IPS-18a (cell line): ENCODE data around the gene PROP1.
"Not testable (repeated sequence)": the region's sequence is repeated elsewhere in the genome, so short reads cannot be mapped to it uniquely, and the experiment has no call there.

Source experiments
- H3K27ac ChIP-seq: one replicate; pipeline ENCODE4 v1.5.1; 2013; ENCODE audit warnings: low read length
- H3K27me3 ChIP-seq: one replicate; pipeline ENCODE4 v1.6.1; 2013; ENCODE audit warnings: mild to moderate bottlenecking, low read length; ENCODE audit not compliant: control insufficient read depth, insufficient read depth
- H3K36me3 ChIP-seq: one replicate; pipeline ENCODE4 v1.6.1; 2013; ENCODE audit warnings: low read depth, low read length; ENCODE audit not compliant: control insufficient read depth
- H3K4me1 ChIP-seq: one replicate; pipeline ENCODE4 v1.6.1; 2013; ENCODE audit warnings: low read depth, low read length; ENCODE audit not compliant: control insufficient read depth
- H3K4me3 ChIP-seq: one replicate; pipeline ENCODE4 v1.5.1; 2013; ENCODE audit warnings: low read length
- H3K9ac ChIP-seq: one replicate; pipeline ENCODE4 v1.6.1; 2013; ENCODE audit warnings: mild to moderate bottlenecking, low read length, moderate library complexity
- H3K9me3 ChIP-seq: one replicate; pipeline ENCODE4 v1.6.1; 2013; ENCODE audit warnings: low read depth, low read length; ENCODE audit not compliant: control insufficient read depth

The PROP1 gene

DNA sequence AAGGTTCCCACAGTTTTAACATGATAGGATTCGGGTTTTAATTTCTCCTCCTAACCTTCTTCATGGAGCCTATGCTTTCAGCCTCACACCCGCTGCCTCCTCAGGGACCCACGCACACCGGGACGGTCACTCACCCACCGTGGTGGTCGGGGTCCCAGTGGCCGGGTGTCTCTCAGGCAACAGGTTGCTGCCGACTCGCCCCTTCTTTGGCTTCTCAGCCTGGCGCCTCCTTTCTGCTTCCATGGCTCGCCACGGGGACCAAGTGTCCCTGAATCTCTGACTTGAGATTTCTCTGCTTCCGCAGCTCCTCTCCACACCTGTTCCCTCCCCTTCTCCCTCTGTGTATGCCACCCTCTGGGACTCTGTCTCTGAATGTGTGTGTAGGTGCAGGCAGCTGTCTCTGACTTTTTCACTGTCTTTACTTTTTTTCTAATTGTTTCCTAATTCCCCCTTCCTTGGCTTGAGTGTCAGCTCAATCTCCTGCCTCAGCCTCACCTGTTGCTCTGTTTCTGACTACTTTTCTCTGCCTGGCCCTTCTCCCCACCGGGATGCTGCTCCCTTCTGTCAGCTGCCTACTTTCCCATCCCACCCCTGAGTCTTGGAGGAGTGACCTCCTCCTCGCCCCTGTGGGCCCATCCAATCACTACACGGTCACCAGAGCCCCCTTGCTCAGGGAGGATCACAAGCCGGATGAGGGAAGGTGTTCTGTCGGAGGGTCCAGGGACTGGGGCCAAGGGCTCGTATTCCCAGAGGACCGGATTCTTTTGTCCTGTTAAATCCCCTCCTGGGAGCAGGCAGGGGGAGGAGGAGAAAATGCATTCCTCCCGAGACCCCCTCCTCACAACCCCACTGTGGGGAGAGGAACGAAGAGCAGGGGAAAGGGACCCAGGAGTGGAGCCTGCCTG lies at the start of gene PROP1:
Gene PROP1 (minus strand): TSS at position 552 of the 905 bp plus-strand sequence. CDS start 309 bp downstream, at position 243.
- Histone ChIP-seq H3K27me3 (no peaks in the 10 kb centered on the region), H3K27ac (no peak within 1 kb of the TSS), H3K4me3 (no peak within 1 kb of the TSS)

DNA sequence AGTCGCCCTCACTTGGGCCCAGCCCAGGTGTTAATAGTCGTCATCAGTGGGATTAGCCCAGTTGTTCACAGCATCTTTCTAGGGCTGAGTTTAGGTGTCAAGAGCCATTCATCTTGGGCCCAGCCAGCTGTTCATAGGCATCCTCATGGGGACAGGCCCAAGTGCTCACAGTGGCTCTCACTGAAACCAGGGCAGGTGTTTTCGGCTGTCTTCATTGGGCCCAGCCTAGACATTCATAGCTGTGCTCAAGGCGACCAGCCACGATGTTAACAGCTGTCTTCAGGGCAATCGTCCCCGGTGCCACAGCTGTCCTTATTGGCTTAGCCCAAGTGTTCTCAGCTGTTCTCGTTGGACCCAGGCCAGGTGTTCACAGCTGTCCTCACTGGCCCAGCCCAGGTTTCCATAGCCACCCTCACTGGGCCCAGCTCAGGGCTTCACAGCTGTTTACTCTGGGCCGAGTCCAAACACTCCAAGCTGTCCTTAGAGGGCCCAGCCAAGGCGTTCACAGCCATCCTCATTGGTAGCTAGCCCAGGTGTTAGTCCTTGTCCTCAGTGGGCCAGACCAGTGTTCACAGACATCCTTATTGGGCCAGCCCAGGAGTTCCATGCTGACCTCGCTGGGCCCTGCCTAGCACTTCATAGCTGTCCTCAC lies 23.5 kb upstream of the PROP1 start:
- not testable (repeated sequence) for H3K4me3 ChIP-seq, H3K36me3 ChIP-seq, H3K9me3 ChIP-seq

More for the DNA sequence above, at the start of gene PROP1:
- Histone ChIP-seq H3K36me3 (no peaks in the 10 kb centered on the region), H3K9me3 (no peaks in the 10 kb centered on the region), H3K9ac (no peak within 1 kb of the TSS), H3K4me1 (peaks cover 9% of the 10 kb centered on the region)

DNA sequence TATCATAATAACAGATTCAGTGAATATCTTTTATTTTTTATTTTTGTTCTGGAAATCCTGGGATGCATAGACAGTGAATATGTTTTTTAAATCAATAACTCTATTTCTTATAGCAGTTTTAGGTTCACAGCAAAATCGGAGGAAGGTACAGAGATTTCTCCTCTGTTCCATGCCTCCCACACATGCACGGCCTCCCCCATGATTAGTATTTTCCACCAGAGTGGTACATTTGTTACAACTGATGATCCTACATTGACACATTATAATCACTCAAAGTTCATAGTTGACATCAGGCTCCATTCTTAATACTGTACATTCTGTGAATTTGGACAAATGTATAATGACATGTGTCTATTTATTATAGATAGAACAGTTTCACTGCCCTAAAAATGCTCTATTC lies 16.7 kb upstream of the PROP1 start:
- not testable (repeated sequence) for H3K4me3 ChIP-seq, H3K9me3 ChIP-seq, H3K27me3 ChIP-seq, H3K27ac ChIP-seq, H3K9ac ChIP-seq, H3K36me3 ChIP-seq, H3K4me1 ChIP-seq

More for the DNA sequence above, 23.5 kb upstream of the PROP1 start:
- not testable (repeated sequence) for H3K27ac ChIP-seq, H3K9ac ChIP-seq, H3K4me1 ChIP-seq, H3K27me3 ChIP-seq

DNA sequence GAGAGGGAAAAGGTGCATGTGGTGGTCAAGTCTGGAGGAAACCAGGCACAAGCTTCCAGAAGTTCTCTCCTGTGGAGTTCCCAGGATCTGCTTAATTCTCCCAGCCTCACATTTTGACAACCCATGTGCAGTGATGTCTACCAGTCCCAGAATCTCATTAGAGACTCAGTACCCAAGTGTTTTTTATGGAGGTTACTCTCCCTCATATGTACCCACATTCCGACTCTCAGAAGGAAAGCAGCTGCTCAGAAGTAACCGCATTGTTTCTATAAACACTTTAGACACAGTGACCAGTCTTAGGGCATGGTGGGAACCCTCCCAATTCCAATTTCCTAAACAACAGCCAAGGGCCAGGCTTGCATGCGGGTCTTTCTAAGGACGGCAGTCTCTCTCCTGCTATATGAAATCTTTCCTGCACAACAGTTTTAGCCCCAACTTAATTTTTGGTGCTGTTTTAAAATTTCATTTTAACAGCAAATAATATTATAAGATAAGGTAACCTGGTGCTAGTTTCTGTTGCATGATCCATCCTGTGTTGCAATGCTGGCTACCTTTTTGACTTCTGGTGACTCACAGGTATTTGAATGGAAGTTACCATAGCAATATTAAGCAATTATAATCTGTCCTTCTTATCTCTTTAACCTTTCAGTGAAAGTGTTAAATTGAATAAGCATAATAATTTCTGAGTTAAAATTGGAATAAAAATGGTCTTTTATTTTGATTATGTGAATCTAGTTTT lies 15.9 kb upstream of the PROP1 start:
- H3K27me3 ChIP-seq, H3K27ac ChIP-seq, H3K4me1 ChIP-seq, H3K4me3 ChIP-seq, H3K9me3 ChIP-seq, H3K9ac ChIP-seq, H3K36me3 ChIP-seq: not testable (repeated sequence)

DNA sequence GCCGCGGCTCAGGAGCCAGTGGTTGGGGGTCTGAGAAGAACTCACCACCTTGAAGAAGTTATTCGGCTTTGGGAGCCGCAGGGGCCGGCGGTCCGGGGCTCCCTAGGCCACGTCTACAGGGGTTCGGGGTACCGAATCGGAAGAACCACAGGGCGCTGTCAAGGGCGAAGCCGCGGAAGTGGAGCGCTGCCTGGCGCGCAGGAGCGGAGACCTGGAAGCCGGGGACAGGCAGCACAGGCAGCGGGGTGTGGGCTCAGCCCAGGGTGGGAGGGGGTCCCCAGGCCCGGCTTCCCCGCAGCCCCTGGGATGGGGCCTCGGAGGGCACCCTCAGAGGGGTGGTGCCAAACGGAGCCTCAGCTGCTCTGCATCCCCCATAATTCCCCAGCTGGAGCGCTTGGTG lies 11.2 kb upstream of the PROP1 start:
- H3K9ac ChIP-seq, H3K36me3 ChIP-seq, H3K9me3 ChIP-seq, H3K27ac ChIP-seq, H3K4me1 ChIP-seq, H3K27me3 ChIP-seq, H3K4me3 ChIP-seq: not testable (repeated sequence)

DNA sequence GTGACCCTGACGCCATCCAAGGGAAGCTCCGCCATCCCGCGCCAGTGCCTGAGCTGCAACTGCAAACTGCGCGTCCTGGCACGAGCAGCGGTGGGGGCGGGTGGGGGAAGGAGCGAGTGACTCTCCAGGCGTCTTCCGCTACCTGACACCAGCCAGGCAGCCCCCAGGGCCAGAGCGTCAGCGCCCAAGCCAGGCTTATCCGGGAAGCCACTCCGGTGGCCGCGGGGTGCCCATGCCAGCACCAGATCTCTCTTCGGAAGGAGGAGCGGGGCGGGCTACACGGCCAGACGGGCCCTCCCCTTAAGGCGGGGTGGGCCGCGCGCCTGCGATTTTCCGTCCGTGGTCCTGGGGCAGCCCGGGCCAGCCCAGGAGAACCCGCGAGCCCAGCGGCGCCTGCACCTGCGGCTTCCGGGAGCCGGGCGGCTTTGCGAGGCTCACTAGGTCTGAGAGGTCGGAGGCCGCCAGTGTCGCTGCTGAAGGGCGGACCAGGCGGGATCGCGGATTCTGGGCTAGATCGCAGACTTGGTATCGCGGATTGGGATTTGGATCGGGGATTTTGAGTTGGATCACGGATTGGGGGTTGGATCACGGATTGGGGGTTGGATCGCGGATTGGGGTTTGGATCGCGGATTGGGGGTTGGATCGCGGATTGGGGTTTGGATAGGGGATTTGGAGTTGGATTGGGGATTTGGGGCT lies 10.6 kb upstream of the PROP1 start:
- H3K27me3 ChIP-seq, H3K27ac ChIP-seq, H3K9me3 ChIP-seq, H3K4me1 ChIP-seq, H3K9ac ChIP-seq, H3K4me3 ChIP-seq, H3K36me3 ChIP-seq: not testable (repeated sequence)

DNA sequence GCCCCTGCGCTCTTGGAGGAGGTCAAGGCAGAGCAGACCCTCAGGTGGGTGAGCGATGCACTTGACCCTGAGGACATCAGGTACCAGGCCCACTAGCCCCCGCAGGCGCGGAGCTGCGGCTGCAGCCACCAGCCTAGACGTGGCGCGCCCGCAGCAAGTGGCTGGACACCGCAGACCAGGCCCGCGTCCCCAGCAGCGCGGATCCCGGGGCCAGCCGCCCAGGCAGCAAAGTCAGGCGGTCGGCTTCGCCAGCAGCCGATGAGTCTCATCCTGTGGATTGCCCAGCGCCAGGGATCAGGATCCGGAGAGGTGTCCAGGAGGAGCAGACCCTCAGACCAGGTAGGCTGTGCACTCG lies 10.1 kb upstream of the PROP1 start:
- H3K36me3 ChIP-seq, H3K4me1 ChIP-seq, H3K27me3 ChIP-seq, H3K27ac ChIP-seq, H3K4me3 ChIP-seq, H3K9me3 ChIP-seq, H3K9ac ChIP-seq: not testable (repeated sequence)

DNA sequence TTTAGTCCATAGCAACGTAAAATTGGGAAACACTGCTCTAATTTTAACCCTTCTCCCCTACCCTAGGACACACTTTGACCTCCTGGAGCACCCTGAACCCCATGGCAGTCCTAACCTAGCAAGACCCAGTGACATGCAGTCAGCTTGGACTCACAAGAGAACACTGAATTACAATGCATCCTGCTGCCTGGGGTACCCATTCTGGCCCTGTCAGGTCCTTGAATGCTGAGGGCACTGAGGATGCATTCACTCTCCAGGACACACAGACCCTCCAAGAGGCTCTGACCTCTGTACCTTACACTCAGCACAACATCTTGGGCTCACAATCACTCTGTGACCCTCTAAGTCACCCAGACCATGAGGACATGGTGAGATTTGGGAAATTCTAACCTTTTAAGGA lies 1.8 kb upstream of the PROP1 start:
- Histone ChIP-seq H3K4me1 (peaks cover 9% of the 10 kb centered on the region), H3K27me3 (no peaks in the 10 kb centered on the region), H3K4me3 (no peak overlapping the region), H3K9ac (no peak overlapping the region), H3K9me3 (no peaks in the 10 kb centered on the region), H3K27ac (no peak overlapping the region), H3K36me3 (no peaks in the 10 kb centered on the region)

DNA sequence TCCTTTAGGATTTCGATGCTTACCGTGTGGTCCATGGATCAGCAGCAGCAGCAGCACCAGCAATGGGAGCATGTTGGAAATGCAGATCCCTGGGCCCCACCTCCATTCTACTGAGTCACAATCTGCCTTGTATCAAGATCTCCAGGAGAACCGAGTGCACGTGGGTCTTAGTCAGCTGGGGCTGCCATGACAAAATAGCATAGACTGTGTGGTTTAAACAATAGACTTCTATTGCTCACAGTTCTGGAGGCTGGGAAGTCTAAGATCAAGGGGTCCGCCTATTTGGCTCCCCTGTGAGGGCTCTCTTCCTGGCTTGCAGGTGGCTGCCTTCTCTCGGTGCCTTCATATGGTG lies 1.3 kb upstream of the PROP1 start:
- peaks cover 9% of the 10 kb centered on the region for H3K4me1 ChIP-seq
- H3K27me3 ChIP-seq, result no peaks in the 10 kb centered on the region
- H3K4me3 ChIP-seq, result no peak overlapping the region
- H3K36me3 ChIP-seq, result no peaks in the 10 kb centered on the region
- H3K9ac ChIP-seq, result no peak overlapping the region
- no peaks in the 10 kb centered on the region for H3K9me3 ChIP-seq
- H3K27ac ChIP-seq, result no peak overlapping the region

DNA sequence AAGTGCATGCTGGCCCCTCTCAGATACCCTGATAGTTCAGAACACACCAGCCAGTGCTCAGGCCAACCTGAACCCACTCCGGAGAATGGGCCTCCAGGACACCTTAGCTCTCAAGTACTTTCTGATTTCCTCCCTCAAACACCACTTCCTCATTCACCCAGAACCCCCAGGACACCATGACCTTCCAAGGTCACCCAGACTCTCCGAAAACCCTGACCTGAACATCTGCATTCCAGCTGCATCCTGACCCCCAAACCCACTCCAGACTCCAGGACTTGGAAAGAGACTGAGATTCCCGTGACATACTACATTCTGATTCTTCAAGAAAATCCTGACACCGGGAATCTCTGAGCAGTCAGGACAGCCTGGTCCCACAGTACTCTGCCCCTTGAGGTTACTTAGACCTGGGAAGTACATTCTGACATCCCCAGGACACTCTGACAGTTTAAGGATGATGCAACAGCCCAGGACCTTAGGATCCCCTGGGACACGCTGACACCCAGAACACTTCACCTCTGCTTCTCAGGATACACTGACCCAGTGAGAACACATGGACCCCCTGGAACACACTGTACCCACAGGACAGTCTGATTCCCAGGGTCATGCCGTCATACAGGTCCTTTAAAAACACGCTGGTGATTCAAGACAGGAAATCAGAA lies 747 bp upstream of the PROP1 start:
- Histone ChIP-seq H3K36me3 (no peaks in the 10 kb centered on the region), H3K27ac (no peak overlapping the region), H3K27me3 (no peaks in the 10 kb centered on the region), H3K9me3 (no peaks in the 10 kb centered on the region), H3K4me3 (no peak overlapping the region), H3K4me1 (peaks cover 9% of the 10 kb centered on the region), H3K9ac (no peak overlapping the region)

DNA sequence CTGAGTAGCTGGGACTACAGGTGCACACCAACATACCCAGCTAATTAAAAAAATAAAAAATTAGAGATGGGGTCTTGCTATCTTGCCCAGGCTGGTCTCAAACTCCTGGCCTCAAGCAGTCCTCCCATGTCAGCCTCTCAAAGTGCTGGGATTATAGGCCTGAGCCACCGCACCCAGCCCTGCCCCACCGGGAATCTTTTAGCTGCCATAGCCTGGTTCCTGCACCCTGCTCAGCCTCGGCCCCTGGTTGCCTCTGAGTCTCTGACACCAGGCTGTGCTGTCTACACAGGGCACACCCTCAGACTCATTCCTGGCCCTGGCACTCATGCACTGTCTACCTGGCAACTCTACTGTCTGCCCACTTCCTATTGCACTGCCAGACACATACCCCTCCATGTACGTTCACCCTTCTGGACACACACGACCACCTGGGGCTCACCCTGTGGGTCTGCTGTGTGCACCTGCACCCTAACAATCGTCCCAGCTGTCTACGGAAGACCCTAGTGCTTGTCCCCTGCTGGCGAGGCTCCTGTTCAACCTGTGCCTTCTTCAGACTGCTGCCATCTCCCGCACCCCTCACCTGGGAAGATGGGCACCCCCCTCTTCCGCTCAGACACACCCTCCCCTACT lies 1.4 kb downstream of the PROP1 start:
- Histone ChIP-seq H3K27ac (no peak overlapping the region), H3K36me3 (no peaks in the 10 kb centered on the region), H3K4me3 (no peak overlapping the region), H3K9me3 (no peaks in the 10 kb centered on the region), H3K27me3 (no peaks in the 10 kb centered on the region), H3K9ac (no peak overlapping the region), H3K4me1 (peaks cover 9% of the 10 kb centered on the region)
